GM10266 (cell line): ENCODE measurements around the gene HDGFL3.
"Not testable (repeated sequence)": the region's sequence is repeated elsewhere in the genome, so short reads cannot be mapped to it uniquely, and the experiment has no call there.

ENCODE experiments used
- DNase-seq: peaks from one replicate; pipeline ENCODE4 v3.0.0; 2012; ENCODE audit errors: extremely low spot score
- CTCF ChIP-seq: IDR thresholded peaks from 2 replicates; pipeline ENCODE4 v1.5.1; 2012; ENCODE audit warnings: mild to moderate bottlenecking, low read depth; ENCODE audit not compliant: control insufficient read depth, insufficient read depth; ENCODE audit errors: missing control alignments

HDGFL3 gene

GRCh38 chr15:83174891-83175290 lies 32.7 kb downstream of the HDGFL3 start:
- no peak for DNase-seq
- TF ChIP-seq CTCF: no peak

DNA sequence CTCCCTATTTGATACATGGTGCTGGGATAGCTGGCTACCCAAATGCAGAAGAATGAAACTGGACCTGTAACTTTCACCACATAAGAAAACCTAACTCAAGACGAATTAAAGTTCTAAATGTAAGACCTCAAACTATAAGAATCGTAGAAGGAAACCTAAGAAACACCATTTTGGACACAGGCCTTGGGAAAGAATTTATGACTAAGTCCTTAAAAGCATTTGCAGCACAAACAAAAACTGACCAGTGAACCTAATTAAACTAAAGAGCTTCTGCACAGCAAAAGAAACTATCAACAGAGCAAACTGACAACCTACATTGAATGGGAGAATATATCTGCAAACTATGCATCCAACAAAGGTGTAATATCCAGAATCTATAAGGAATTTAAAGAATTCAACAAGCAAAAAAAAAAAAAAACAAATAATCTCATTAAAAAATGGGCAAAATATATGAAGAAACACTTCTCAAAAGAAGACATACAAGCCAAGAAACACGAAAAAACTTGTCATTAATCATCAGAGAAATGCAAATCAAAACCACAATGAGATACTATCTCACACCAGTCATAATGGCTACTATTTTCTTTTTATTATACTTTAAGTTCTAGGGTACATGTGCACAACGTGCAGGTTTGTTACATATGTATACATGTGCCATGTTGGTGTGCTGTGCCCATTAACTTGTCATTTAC lies 37.0 kb downstream of the HDGFL3 start:
- no peak for DNase-seq
- no peak for TF ChIP-seq CTCF

DNA sequence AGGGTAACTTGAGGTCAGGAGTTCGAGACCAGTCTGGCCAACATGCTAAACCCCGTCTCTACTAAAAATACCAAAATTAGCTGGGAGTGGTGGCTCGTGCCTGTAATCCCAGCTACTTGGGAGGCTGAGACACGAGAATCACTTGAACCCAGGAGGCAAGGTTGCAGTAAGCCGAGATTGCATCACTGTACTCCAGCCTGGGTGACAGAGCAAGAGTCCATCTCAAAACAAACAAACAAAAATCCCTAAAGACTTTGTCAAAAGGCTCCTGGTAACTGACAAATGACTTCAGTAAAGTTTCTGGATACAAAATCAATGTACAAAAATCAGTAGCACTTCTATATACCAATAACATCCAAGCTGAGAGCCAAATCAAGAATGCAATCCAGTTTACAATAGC lies 38.0 kb downstream of the HDGFL3 start:
- not testable (repeated sequence) for DNase-seq

GRCh38 chr15:83166830-83167229 lies 40.8 kb downstream of the HDGFL3 start:
- TF ChIP-seq CTCF: no peak
- no peak for DNase-seq

DNA sequence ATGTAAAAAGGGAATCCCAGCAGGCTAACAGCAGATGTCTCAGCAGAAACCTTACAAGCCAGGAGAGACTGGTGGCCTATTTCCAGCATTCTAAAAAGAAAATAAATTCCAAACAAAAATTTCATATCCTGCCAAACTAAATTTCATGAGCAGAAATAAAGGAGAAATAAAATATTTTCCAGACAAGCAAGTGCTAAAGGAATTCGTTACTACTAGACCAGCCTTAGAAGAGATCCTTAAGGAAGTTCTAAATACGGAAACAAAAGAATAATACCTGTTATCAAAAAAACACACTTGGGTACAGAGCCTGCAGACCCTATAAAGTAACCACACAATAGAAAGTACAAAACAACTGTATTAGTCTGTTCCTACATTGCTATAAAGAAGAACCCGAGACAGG lies 41.4 kb downstream of the HDGFL3 start:
- DNase-seq: no peak
- no peak for TF ChIP-seq CTCF

DNA sequence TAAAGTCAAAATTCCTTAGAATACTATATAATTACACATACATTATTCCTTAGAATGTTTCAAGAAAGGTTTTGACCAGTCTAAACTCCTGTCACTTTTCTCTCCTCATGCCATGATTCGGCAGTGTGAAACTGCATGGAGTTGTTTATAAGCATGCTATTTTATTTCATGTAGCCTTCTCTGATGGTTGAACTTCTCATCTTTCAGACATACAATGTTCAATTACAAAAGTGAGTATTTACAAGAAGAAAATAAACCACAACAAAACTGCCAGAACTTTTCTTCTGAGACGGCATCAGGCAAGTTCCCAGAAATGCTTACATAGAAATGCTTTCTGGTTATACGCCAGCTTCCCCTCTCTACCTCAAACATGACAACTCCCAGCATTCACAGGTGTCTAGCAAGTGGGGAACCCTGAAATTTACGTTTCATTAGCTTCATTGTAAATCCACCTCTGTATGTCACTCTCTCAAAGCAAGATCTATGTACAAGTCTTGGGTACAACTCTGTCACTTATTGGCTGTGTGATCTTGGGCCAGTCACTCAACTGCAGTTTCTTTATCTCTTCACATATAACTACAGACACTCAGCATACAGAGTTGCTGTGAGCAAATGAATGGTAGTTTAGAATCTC lies 42.7 kb downstream of the HDGFL3 start:
- no peak for DNase-seq
- TF ChIP-seq CTCF: no peak

- DNase-seq: no peak
- TF ChIP-seq CTCF: no peak
Measured at GRCh38 chr15:83164111-83164770, 43.4 kb downstream of the HDGFL3 start.

- no peak for TF ChIP-seq CTCF
- no peak for DNase-seq
Measured at GRCh38 chr15:83163032-83163431, 44.6 kb downstream of the HDGFL3 start.
